LNCaP clone FGC (cell line): Measurements from ENCODE around the gene IFNA17.
"Not testable (repeated sequence)": the region's sequence is repeated elsewhere in the genome, so short reads cannot be mapped to it uniquely, and the experiment has no call there.

Experiments
- DNase-seq: peaks from one replicate; pipeline ENCODE4 v3.0.0-alpha.2; 2011; ENCODE audit warnings: low read depth
- H3K4me3 ChIP-seq: 2 replicates; pipeline ENCODE4 v1.5.1; 2011; ENCODE audit warnings: mild to moderate bottlenecking, low read depth, low read length, control low read depth
- TF ChIP-seq, protein P1 (sequence below): IDR thresholded peaks from 2 replicates; pipeline ENCODE4 v1.5.1; 2012; ENCODE audit warnings: mild to moderate bottlenecking; ENCODE audit not compliant: control insufficient read depth, insufficient read depth; ENCODE audit errors: extremely low read depth

Gene IFNA17

DNA sequence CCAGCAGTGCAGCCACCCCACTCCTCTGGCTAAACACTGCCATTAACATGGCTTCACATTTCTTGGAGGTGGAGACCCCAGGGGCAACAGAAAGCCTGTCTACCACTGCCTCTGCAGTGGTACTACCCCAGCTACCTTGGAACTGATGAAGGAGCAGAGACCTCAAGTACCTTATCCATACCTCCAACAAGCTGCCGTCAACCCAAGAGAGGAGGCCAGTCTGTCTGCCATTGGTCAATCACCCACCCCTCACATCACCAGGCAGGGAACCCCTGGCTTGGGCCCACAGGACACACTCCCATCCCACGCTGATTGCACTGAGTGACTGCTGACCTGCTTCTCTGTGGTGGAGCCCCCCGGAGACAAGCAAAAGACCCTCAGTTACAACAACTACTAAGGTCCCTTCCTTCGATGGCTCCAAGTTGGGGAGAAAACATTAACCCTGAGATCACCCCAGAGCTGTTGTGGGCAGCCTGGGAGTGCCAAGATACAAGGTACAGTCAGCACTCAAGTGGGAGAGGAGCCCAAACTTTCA lies 6.2 kb upstream of the IFNA17 start:
- TF ChIP-seq, protein P1, sequence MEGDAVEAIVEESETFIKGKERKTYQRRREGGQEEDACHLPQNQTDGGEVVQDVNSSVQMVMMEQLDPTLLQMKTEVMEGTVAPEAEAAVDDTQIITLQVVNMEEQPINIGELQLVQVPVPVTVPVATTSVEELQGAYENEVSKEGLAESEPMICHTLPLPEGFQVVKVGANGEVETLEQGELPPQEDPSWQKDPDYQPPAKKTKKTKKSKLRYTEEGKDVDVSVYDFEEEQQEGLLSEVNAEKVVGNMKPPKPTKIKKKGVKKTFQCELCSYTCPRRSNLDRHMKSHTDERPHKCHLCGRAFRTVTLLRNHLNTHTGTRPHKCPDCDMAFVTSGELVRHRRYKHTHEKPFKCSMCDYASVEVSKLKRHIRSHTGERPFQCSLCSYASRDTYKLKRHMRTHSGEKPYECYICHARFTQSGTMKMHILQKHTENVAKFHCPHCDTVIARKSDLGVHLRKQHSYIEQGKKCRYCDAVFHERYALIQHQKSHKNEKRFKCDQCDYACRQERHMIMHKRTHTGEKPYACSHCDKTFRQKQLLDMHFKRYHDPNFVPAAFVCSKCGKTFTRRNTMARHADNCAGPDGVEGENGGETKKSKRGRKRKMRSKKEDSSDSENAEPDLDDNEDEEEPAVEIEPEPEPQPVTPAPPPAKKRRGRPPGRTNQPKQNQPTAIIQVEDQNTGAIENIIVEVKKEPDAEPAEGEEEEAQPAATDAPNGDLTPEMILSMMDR = no peak
- H3K4me3 ChIP-seq = no peak overlapping the region
- DNase-seq = no peak

GRCh38 chr9:21233258-21233657 lies 5.2 kb upstream of the IFNA17 start:
- no peak overlapping the region for H3K4me3 ChIP-seq
- TF ChIP-seq, protein P1 = no peak
- DNase-seq = no peak

GRCh38 chr9:21217211-21217610 lies 10.8 kb downstream of the IFNA17 start, which contains the start of gene IFNA16:
IFNA16 (minus strand) TSS chr9:21217311; CDS start chr9:21217305, 6 bp downstream.
- H3K4me3 ChIP-seq, DNase-seq: not testable (repeated sequence)

DNA sequence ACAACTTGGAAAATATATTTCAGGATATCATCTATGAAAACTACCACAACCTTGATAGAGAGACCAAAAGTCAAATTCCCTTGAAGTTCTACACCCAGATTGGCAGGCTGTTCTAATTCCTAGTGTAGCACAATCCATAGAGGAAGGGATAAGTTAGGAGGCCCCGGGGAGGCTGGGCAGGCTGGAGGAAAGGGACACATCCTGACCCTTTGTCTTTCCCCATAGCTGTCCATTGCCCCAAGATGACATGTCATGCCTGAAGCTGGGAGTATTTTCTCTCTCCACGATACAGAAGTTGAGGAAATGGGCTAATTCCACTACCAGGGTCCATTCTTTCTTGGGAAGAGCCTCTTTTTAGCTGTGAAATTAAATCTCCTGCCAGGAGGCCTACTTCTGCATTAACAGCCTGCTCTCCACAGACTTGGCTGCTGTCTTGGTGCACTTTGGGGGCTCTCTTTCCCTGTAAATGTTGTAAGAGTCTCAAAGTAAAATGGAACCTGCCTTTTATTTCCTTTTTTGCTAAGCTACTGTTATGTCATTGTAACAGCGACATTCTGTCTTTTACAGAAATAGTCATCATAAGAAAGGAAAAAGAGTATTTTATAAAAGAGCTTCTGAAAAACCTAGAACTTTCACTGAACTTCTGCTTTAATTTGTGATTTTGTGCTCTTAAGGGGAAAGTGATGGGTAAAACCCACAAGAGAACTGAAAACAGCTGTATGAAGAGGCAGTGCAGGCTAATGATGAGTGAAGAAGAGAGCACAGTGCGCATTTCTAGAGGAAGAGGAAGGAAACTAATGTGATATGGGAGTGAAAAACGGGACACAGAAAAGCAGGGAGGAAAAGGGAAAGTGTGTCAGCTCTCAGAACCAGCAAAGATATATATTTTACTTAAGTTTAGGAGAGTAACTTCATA lies 14.4 kb downstream of the IFNA17 start:
- not testable (repeated sequence) for H3K4me3 ChIP-seq, DNase-seq
- TF ChIP-seq, protein P1 = peak; percentile 50

DNA sequence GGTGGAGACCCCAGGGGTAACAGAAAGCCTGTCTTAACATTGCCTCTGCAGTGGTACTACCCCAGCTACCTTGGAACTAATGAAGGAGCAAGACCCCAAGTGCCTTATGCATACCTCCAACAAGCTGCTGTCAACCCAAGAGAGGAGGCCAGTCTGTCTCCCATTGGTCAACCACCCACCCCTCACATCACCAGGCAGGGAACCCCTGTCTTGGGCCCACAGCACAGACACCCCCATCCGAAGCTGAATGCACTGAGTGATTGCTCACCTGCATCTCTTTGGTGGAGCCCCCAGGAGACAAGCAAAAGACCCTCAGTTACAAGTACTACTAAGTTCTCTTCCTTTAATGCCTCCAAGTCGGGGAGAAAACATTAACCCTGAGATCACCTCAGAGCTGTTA lies 15.9 kb downstream of the IFNA17 start:
- DNase-seq, H3K4me3 ChIP-seq: not testable (repeated sequence)

- not testable (repeated sequence) for H3K4me3 ChIP-seq, DNase-seq
Measured at GRCh38 chr9:21210782-21211181, 17.2 kb downstream of the IFNA17 start.

- no peak overlapping the region for H3K4me3 ChIP-seq
- DNase-seq = no peak
- TF ChIP-seq, protein P1 = no peak
Measured at GRCh38 chr9:21210311-21210710, 17.7 kb downstream of the IFNA17 start.

DNA sequence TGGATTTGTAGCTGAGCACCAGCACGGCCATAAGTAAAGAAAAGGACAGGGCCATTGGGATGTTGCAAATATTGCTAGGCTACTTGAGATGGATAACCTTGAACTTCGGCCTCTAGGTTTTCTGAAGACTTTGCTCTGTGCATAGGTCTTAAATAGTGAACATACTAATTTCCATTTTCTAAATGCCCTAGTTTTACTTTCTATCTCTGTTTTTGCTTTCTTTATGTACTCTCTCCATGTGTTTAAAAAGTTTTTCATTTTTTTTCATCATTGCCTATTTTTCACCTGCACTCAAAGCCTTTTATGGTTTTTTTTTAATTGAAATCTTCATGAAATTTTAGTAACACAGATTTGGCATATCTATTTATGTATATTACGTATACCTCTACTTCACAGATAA lies 21.0 kb downstream of the IFNA17 start, which contains the start of gene IFNA10:
Gene IFNA10 (minus strand): TSS at position 101 of the 400 bp plus-strand sequence. CDS start 46 bp downstream, at position 55.
- DNase-seq, H3K4me3 ChIP-seq: not testable (repeated sequence)

GRCh38 chr9:21205204-21205603 lies 22.8 kb downstream of the IFNA17 start:
- TF ChIP-seq, protein P1 = no peak
- H3K4me3 ChIP-seq = no peak overlapping the region
- DNase-seq = no peak

DNA sequence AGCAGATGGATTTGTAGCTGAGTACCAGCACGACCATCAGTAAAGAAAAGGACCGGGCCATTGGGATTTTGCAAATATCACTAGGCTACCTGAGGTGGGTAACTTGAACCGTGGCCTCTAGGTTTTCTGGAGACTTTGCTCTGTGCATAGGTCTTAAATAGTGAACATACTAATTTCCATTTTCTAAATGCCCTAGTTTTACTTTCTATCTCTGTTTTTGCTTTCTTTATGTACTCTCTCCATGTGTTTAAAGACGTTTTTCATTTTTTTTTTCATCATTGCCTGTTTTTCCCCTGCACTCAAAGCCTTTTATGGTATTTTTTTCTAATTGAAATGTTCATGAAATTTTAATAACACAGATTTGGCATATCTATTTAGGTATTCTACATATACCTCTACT lies 25.9 kb downstream of the IFNA17 start, which contains the start of gene IFNA7:
Gene IFNA7 (minus strand): TSS at position 101 of the 400 bp plus-strand sequence. CDS start 40 bp downstream, at position 61.
- not testable (repeated sequence) for H3K4me3 ChIP-seq, DNase-seq
